AG20443 (cell line): Measurements from ENCODE around the gene WDR49.
A peak's percentile ranks its signal among the peaks of the same experiment; 100 is the strongest.

Source experiments
- DNase-seq: peaks from one replicate; pipeline ENCODE4 v3.0.0; 2012; ENCODE audit warnings: low spot score, mixed read lengths

The WDR49 gene

DNA sequence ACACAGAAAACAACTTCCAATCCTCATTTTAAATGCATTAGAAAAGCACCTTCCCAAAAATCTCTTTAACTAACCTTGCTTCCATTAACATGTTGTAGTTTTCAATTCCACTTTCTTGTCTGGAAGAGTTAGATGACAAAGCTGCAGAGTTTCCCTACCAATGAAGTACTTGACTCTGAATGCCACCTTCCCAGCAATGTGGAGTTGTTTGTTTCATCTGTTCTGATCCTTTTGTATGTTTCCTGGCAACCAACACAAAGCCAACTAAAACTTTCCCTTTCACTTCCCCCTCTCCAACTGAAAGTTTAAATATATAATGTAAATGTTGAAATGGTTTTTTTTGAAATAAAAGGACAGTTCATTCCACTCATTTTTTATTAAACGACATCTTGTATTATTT, at the start of gene WDR49:
TSS of gene WDR49 (minus strand) at position 183 of the 400 bp plus-strand sequence. CDS start 517 bp downstream, outside the sequence.
- DNase-seq = no peak

DNA sequence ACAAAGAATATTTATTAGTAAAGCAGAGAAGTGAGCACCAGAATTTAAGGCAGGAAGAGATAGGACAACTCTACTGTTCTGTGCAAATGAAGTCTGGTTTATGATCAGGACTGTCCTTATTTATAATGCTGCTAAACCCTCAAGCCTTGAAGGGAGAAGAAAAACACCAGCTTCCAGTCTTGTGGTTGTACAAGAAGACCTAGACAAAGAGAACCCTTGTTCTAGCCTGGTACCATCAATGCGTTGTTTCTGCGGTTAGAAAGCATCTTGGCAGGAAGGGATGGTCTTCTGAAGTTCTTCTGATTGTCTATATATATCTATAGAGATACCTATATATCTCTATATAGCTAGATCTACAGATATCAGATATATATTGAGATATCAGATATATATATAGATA, 47.2 kb upstream of the WDR49 start:
- DNase-seq = no peak

DNA sequence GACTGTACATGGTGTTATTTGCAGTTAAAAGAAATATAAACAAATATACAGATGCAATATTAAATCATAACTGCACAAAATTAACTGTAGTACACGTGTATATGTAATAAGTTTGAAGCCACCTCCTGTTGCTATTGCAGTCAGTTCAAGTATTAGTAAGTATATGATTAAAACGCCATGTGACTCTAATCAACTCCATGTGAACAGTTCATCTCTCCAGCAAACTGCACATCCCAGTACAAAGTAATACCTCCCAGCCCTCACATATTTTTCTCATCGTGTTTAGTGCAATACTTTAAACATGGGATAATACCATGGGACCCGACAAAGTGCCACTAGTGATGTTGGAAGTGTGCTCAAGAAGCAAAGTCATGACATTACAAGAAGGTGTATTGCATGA, 46.3 kb upstream of the WDR49 start:
- DNase-seq = no peak

DNA sequence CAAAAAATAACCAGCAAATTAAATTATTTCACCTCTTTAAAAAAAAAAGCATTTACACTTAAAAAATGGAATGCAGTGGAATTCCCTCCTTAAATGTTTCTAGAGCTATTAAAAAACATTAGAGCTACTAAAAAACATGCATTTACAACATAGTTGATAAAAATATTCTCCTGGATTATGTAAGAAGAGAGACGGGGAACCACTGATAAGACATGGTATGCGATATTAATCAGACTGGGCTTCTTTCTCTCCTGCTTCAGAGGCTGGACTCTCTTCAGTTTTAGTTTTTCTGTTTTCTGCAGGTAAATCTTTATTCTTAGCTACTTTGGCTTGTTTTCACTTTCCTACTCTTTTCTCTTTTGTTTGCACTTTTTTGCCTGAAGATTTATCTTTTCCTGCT, 40.4 kb upstream of the WDR49 start:
- no peak for DNase-seq

DNA sequence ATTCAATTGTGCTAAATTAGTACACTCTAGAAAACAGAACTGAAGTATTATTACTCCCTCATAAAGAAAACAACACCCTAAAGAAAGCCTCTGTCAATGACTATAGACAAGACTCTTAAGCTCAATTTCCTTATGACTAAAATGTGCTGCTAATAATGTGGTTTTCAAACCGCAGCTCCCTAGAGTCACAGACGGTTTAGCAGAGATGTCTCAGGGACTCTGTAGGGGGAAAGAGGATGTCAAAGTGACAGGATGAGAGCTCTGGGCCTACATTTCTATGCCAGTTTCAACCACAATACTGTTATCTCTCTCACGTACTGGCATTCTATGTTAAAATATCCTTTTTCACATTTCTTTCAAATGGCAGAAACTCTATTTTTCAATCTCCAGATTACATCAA, 37.6 kb upstream of the WDR49 start:
- DNase-seq = no peak

DNA sequence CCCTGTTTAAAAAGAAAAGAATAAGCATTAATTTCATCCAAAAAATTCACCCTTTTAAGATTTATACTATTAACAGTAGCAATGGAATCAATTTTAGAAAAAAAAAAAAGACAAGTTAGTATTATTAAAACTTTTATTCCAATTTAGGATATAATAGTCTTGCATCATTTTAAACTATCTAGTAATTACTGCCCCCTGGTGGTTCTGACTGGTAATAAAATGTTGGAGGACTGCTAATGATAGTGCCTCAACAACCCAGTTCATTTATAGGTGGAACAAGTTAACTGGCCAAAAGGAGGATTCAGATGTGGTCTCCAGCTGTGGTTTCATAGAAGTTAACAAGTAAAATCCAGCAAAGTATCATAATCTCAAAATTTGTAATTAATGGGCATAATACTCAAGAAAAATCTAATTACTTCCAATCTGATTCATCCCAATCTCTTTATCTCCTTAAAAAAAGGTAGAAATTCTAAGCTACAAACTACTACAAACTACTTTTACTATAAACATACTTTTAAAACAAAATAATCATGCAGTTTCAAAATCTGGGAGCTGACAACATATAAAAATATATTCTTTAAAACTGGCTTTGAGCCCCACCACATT, 30.7 kb upstream of the WDR49 start:
- peak; percentile 45 for DNase-seq

DNA sequence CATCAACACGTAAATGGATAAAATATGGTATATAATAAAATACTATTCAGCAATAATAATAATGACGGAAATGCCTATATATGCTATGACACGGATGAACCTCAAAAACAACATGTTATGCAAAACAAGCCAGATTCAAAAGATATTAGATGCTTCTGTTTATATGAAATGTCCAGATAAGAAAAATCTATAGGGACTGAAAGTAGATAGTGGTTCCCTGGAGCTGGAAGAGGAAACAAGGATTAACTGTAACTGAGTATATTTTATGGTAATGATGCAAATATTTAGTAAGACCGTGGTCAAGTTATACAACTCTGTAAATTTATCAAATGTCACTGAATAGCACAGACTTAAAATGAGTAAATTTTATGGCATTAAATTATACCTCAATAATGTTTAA, 25.8 kb upstream of the WDR49 start:
- no peak for DNase-seq

DNA sequence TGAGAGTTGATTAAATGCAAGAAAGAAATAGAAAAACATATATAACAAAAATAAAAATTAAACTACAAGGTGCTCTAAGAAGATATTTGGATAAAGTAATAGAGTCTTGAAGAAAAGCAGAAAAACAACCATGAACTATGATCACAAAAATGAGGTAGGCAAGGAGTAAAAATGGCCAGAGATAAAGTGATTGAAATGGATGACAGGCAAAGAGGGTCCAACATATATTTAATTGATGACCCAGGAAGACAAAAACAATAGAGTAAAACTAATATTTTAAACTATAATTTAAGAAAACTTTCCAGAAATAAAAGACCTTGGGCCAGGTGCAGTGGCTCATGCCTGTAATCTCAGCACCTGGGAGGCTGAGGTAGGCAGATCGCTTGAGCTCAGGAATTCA, 22.1 kb upstream of the WDR49 start:
- DNase-seq = no peak

DNA sequence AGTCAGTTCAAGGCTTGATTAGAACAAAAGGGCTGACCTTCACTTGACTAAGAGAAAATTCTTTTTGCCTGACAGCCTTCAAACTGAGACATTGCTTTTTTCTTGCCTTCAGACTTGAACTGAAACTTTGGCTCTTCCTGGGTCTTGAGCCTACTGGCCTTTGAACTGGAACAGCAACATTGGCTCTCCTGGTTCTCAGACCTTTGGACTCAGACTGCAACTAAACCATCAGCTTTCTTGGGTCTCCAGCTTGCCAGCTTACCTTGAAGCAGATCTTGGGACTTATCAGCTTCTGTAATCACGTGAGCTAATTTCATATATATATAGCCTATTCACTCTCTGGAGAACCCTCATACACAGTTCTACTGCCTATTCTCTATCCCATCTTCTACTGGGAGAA, 19.5 kb upstream of the WDR49 start:
- no peak for DNase-seq

DNA sequence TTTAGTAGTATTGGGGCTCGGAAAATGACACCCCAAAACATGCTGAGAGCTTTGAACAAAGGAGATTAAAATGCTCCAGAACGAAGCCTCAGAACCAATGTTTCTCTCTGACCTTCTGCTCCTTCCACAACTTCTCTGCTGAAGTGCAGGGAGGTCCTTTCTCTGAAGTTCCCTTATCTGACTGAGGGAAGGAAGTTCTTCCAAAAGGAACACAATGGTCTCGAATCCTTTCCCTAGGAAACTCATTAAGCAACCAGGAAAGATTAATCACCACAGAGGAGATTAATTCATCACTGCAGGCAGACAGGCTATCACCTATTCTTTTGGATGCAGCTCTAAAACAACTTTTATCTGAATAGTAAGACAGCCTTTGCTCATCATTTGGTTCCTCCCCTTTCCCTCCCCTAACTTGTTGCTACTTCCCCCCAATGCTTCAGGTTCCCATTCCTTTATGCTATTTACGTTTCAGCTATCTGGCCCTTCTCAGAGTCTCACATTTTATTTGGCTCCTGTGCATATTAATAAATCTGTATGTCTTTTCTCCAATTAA, 18.2 kb upstream of the WDR49 start:
- DNase-seq = no peak

DNA sequence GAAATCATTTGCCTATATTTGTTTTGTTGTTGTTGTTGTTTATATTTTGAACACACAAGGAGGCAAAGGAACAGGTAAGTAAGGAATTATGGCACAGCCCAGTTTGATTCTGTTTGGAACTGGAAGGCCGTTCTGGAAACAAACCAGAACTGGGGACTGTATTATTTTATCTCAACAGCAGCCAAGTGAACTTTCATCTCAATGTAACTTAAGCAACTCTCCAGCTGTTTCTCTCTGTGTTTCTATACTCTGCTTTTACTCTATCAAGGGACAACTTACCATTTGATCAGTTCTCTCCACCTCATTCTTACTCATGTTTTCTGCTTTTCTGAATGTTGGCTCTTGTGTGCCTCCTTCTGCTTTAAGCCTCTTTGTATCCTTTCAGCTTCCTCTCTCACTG, 16.0 kb upstream of the WDR49 start:
- DNase-seq = no peak

DNA sequence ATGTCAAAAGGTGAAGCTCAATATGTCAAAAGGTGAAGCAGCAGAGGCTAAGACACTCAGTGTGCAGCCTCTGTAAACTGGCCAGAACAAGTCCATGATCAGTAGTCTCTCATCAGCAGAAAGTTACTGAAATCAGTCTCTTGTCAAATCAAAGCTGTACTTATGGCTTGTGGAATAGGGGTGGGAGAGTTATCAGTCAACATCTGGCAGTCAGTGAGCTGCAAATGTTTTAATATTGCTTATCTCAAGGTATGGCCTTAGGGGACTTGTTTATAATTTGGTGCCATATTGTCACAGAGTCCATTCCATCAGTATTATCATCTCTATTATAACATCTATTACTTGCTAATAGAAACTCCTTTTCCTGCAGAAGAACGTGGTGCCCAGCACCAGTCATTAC, 14.9 kb upstream of the WDR49 start:
- DNase-seq = no peak

DNA sequence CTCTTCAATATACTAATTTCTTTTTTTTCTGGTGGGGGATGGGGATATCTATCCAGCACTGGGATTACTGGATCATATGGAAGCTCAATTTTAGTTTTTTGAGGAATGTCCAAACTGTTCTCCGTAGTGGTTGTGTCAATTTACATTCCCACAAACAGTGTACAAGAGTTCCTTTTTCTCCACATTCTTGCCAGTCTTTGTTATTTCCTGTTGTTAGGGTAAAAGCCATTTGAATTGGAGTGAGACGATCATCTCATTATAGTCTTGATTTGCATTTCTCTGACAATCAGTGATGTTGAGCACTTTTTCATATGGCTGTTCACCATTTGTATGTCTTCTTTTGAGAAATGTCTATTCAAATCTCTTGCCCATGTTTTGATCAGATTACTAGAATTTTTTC, 12.8 kb upstream of the WDR49 start:
- no peak for DNase-seq

DNA sequence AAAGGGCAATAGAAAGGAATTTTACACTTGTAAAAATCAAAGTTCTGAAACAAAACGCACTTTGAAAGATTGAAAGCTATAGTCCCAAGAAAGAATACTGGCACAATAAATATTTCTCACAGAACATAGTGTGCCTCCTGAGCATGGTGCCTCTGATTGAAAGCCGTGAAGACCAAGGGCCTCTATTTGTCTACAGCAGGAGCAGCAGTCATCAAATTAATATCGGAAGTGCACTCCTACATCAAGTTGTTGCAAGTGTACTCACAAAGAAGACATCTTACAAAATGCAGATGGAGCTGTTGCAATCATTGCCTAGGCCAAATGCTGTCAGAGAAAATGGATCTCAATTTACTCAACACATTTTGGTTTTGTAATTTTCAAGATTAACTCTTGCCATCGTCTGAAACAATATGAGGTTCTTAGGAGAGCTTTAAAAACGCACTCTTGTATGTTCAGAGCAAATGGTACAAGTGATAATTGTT, 9.2 kb upstream of the WDR49 start:
- no peak for DNase-seq

DNA sequence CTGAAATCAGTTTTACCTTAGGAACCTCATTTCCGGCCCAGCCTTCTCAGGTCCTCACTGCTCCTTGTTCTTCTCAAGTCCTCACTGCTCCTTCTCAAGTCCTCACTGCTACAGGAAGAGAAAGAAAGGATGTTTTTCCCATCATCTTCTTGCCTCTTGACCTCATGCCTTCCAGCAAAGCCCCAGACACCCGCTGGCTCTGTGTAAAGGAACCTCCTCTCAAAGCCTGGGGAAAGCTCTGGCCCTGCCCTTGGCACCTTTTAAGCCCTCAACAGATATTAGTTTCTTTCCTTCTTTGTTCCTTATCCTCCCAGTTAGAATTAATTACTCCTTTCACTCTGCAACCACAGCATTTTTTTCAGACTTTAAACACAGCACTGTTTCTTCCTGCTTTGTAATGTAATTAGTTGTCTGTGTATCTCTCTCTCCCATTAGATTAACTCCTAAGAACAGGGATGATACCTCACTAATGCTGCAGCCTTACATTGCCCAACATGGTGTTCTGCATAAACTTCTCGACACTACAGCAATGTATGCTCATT, 4.0 kb upstream of the WDR49 start:
- no peak for DNase-seq

DNA sequence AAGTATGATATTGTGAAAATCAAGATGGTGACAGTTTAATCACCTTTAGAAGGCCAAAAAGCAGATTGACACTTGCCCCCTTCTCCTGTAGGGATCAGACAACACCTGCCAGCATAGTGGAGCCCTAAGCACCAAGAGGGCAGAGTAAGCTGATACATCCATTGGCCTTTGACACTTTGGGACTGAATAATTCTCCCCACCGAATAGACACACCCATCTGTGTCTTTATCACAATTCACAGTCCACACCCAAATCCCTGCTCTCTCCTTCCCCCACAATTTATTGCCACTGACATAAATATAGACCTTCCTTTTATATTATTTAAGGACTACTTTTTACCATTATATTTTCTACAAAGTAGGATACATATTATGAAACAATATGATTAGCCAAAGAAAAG, 3.1 kb upstream of the WDR49 start:
- DNase-seq = no peak

DNA sequence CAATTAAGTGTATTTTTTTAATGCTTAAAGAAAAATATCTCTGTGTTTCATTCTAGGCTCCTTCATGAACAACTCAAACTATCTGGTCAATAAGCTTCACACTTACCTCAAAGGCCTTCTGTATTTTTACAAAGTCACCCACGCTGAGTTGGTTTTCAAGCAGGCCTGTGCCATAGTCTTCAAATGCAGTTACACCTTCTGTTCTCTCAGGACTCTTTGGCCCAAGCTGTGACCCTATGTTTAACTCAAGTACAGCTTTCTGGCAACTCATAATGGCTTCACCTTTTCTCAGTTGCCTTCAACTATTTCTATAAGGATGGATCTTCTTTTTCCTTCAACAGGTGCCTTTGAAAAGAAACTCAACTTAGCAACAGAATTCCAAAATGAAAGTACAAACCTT, 587 bp downstream of the WDR49 start:
- no peak for DNase-seq

DNA sequence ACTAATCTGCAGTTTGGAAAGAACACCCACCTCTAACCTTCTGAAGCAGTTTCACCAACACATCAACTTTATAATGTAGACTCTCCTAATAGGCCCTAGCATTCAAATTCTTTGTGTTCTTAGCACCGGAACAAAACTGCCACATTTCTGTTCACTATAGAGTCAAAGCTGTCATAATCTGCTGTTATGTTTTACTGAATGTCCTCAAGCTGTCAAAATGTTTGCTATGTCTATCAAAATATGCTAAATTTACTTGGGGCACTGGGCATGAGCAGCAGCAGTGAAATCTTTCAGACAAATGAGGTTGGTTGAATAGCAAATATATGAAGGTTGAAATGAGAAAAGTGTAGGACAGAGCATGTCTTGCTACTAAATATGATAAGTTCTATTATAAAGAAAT, 1.9 kb downstream of the WDR49 start:
- DNase-seq = no peak

DNA sequence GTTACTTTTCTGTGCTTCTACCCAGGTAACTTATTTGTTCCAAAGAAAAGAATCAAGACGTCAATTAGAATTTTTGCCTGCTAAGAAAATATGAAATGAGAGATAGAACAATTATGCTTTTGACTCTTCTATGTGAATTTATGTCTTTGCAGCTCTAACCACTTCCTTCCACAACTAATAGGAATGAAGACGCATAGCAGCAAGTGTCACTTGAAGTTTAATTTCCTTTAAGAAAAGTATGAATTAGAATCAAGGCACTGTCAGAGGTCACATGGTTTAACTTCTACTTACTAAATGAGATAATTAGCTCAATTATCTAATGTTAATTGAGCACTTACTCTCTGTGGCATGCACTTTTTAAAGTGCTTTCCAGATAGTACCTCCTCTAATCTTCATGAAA, 3.3 kb downstream of the WDR49 start:
- no peak for DNase-seq

DNA sequence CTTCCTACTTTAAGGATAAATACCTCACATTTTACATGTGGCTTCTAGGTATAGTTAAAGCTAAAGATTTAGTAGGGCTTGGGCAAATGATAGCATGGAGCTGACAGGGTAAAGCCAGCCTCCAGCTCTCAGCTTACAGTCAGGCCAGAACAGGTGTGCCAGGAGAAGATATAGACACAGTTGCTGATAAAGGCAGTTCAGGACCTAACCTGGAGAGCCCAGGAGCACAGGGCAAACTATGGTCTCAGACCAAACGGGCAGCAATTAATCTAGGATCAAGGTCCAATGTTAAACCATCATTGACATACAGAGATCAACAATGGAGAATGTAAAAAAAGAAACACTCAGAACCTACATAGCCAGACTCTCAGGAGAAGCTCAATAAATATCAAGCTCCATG, 4.0 kb downstream of the WDR49 start:
- DNase-seq = no peak

DNA sequence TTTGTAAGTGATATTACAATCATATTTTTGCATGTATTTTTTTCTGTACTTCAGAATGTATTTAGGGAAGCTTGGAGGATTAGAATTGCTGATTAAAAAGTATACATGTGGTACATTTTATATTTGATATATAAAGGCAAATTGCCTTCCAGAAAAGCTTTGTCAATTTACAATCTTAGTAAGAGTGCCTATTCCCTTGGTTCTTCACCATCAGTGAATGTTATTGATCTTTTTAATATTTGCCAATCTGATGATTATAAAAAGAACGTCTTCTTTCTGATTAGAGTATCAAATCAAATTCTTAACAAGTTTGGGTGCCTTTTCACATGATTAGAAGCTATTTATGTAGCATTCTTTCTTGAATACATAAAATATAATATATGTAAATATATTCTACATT, 9.1 kb downstream of the WDR49 start:
- DNase-seq = no peak

DNA sequence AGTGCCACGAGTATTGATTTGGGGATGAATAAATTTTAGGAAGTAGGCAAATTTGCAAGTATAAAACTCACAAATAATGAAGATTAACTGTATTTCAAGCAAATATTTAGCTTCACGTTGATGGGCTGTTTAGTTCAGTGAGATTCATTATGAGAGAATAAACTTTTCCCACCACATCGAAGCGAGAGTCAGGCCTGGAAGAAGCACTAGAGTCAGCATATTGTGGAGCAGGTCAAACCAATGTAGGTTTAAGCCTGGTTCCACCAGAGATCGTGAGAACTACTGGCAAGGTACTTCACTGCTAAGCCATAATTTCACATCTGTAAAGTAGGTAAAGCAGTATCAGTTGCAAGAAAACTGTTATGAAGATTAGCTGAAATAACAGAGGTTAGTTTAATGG, 22.3 kb downstream of the WDR49 start:
- no peak for DNase-seq

DNA sequence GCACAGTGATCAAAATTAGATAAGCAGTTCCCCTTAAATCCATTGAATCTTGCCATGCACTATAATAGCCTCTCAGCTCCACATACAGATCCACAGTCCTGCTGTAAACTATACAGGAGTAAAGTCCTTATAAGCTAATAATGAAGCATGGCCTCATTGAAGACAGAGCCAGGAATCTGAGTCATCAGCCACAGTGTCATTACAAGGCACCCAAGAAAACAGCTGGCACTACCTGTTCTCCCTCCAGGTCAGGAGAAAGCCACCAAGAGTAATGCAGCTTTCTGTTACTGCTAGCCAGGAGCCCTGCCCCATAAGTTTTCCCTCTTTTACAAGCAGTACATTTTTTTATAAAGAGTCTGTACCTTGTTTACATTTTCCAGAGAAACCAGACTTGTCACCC, 27.3 kb downstream of the WDR49 start:
- DNase-seq = no peak

DNA sequence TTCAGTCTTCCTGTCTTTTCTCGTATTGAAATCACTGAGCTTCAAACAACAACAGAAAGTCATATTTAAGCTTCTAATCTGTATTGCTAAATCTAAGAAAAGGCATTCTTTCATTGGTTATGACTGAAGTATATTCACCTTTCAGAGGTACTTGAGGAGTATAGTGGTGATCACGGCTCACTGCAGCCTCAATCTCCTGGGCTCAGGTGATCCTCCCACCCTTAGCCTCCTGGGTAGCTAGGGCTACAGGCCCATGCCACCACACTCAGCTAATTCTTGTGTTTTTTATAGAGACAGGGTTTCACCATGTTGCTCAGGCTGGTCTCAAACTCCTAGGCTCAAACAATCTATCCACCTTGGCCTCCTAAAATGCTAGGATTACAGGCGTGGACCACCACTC, 38.7 kb downstream of the WDR49 start:
- no peak for DNase-seq
